NB4 (cell line): Measurements from ENCODE around the gene ALDH8A1.

Experiments used
- CTCF ChIP-seq: IDR thresholded peaks from one replicate; pipeline ENCODE4 v1.5.1; 2012; ENCODE audit warnings: low read depth, low read length
- MAX ChIP-seq: IDR thresholded peaks from 2 replicates; pipeline ENCODE4 v1.6.1; 2011; ENCODE audit warnings: low read depth, low read length
- MYC ChIP-seq: IDR thresholded peaks from 2 replicates; pipeline ENCODE4 v1.6.1; 2011; ENCODE audit warnings: low read depth, low read length
- POLR2A ChIP-seq: IDR thresholded peaks from 2 replicates; pipeline ENCODE4 v1.6.1; 2011; ENCODE audit warnings: mild to moderate bottlenecking; ENCODE audit not compliant: insufficient read length; ENCODE audit errors: extremely low read depth

GRCh38 chr6:134990262-134990661, 40.4 kb upstream of the ALDH8A1 start:
- TF ChIP-seq CTCF (no peak), POLR2A (no peak), MYC (no peak), MAX (no peak)
